Activated naive CD4-positive, alpha-beta T cell treated with anti-CD3 and anti-CD28 coated beads, Interleukin-2, amount 50 U/mL, for 72 hours (primary cell): ENCODE results near the gene AP5B1. TPM values are rescaled to one million over a fixed set of nuclear protein-coding genes. Genes with fewer than 3 reads are reported as not detected.

Experiments
- ATAC-seq, 2 donors: fragments of 150-1000 bp; cut with Tn5 transposase; 2 replicates each; pipeline ENCODE4 v1.10.0; 2021; ENCODE audit warnings: mild to moderate bottlenecking in 2 of 2, moderate library complexity in 2 of 2
- DNase-seq, 2 donors: peaks; one replicate each; pipeline ENCODE4 v3.0.0; 2021 to 2022; ENCODE audit warnings: low spot score in 2 of 2
- H3K27ac Mint-ChIP-seq, 2 donors: one replicate each; pipeline ENCODE4 v1.8.0; 2022; ENCODE audit warnings: mild to moderate bottlenecking in 2 of 2, mixed read lengths in 2 of 2
- H3K36me3 Mint-ChIP-seq, 2 donors: one replicate each; pipeline ENCODE4 v1.8.0; 2022; ENCODE audit warnings: mixed read lengths in 2 of 2
- H3K9me3 Mint-ChIP-seq, 2 donors: one replicate each; pipeline ENCODE4 v1.8.0; 2022; ENCODE audit warnings: mixed read lengths in 2 of 2
- total RNA-seq, 2 donors: library from RNA; stranded (reverse); gene quantifications; one replicate each; pipeline ENCODE4 v1.2.3, GENCODE V29; 2022

The AP5B1 gene
- total RNA-seq, 2 donors from 2014 or later: 10.6 to 25.9 TPM

- Mint-ChIP-seq H3K9me3 (no peaks in the 10 kb centered on the region), H3K27ac (peak overlapping the region in 1 of 2 donors; percentile 6), H3K36me3 (no peaks in the 10 kb centered on the region)
- DNase-seq: no peak
- no peak for ATAC-seq
Observed at GRCh38 chr11:65790104-65790901, 9.5 kb upstream of the AP5B1 start.

- Mint-ChIP-seq H3K9me3 (no peaks in the 10 kb centered on the region), H3K27ac (no peak overlapping the region), H3K36me3 (no peaks in the 10 kb centered on the region)
- ATAC-seq (no peak), DNase-seq (no peak)
Observed at GRCh38 chr11:65789230-65790103, 8.7 kb upstream of the AP5B1 start.

GRCh38 chr11:65788821-65789220 lies 8.0 kb upstream of the AP5B1 start:
- Mint-ChIP-seq H3K27ac (no peak overlapping the region), H3K9me3 (no peaks in the 10 kb centered on the region), H3K36me3 (no peaks in the 10 kb centered on the region)
- ATAC-seq (no peak), DNase-seq (no peak)

GRCh38 chr11:65787649-65788622 lies 7.2 kb upstream of the AP5B1 start:
- H3K9me3 Mint-ChIP-seq: no peaks in the 10 kb centered on the region
- H3K36me3 Mint-ChIP-seq: no peaks in the 10 kb centered on the region
- H3K27ac Mint-ChIP-seq: peak overlapping the region in 1 of 2 donors; percentile 60
- ATAC-seq: no peak
- DNase-seq: no peak

GRCh38 chr11:65786786-65787636 lies 6.2 kb upstream of the AP5B1 start, which contains the start of gene OVOL1:
Gene OVOL1 (plus strand): TSS chr11:65787063. CDS start chr11:65787374, 311 bp downstream.
- Mint-ChIP-seq H3K9me3 (no peaks in the 10 kb centered on the region), H3K27ac (no peak within 1 kb of the TSS), H3K36me3 (no peaks in the 10 kb centered on the region)
- ATAC-seq (no peak), DNase-seq (peak in 1 of 2 donors; percentile 20)

- ATAC-seq (no peak), DNase-seq (peak in 1 of 2 donors; percentile 26)
- H3K36me3 Mint-ChIP-seq: no peaks in the 10 kb centered on the region
- H3K9me3 Mint-ChIP-seq: no peaks in the 10 kb centered on the region
- no peak overlapping the region for H3K27ac Mint-ChIP-seq
Observed at GRCh38 chr11:65786008-65786785, 5.4 kb upstream of the AP5B1 start.

- no peak for ATAC-seq
- DNase-seq: peak in 1 of 2 donors; percentile 25
- Mint-ChIP-seq H3K36me3 (no peaks in the 10 kb centered on the region), H3K27ac (no peak overlapping the region), H3K9me3 (no peaks in the 10 kb centered on the region)
Observed at GRCh38 chr11:65785319-65786007, 4.7 kb upstream of the AP5B1 start.

GRCh38 chr11:65782816-65783228 lies 2.0 kb upstream of the AP5B1 start:
- no peak for DNase-seq
- no peak for ATAC-seq

GRCh38 chr11:65781962-65782815 lies 1.4 kb upstream of the AP5B1 start:
- Mint-ChIP-seq H3K27ac (no peak overlapping the region), H3K9me3 (no peaks in the 10 kb centered on the region), H3K36me3 (no peaks in the 10 kb centered on the region)
- no peak for ATAC-seq
- no peak for DNase-seq

More at GRCh38 chr11:65782816-65783228, 2.0 kb upstream of the AP5B1 start:
- Mint-ChIP-seq H3K27ac (no peak overlapping the region), H3K9me3 (no peaks in the 10 kb centered on the region), H3K36me3 (no peaks in the 10 kb centered on the region)

- peak in 1 of 2 donors; percentile 66 for DNase-seq
- Mint-ChIP-seq H3K27ac (no peak overlapping the region), H3K36me3 (no peaks in the 10 kb centered on the region), H3K9me3 (no peaks in the 10 kb centered on the region)
- no peak for ATAC-seq
Observed at GRCh38 chr11:65781152-65781961, 581 bp upstream of the AP5B1 start.

- peak; percentile 87 to 92 for DNase-seq
- peak overlapping the region; percentile 82 to 91 for H3K27ac Mint-ChIP-seq
- peak; percentile 78 to 79 for ATAC-seq
- no peaks in the 10 kb centered on the region for H3K36me3 Mint-ChIP-seq
- H3K9me3 Mint-ChIP-seq: no peaks in the 10 kb centered on the region
Observed at GRCh38 chr11:65779919-65780769, 632 bp downstream of the AP5B1 start.

GRCh38 chr11:65779669-65779918 lies 1.2 kb downstream of the AP5B1 start:
- no peak for DNase-seq
- no peaks in the 10 kb centered on the region for H3K9me3 Mint-ChIP-seq
- H3K36me3 Mint-ChIP-seq: no peaks in the 10 kb centered on the region
- peak overlapping the region in 1 of 2 donors; percentile 91 for H3K27ac Mint-ChIP-seq
- no peak for ATAC-seq
